ENCODE data around the gene OR7G3.
A peak's percentile ranks its signal among the peaks of the same experiment; 100 is the strongest.

The OR7G3 gene
- total RNA-seq, result 0 to 0.44 (median 0) reads per million in 17 experiments

GRCh38 chr19:9126900-9127405, at the start of gene OR7G3:
TSS of gene OR7G3 (minus strand) at chr19:9126950. CDS start at chr19:9126950, 0 bp downstream.
- no peak for DNase-seq

GRCh38 chr19:9175326-9175725, 48.6 kb upstream of the OR7G3 start:
- DNase-seq, result no peak

DNA sequence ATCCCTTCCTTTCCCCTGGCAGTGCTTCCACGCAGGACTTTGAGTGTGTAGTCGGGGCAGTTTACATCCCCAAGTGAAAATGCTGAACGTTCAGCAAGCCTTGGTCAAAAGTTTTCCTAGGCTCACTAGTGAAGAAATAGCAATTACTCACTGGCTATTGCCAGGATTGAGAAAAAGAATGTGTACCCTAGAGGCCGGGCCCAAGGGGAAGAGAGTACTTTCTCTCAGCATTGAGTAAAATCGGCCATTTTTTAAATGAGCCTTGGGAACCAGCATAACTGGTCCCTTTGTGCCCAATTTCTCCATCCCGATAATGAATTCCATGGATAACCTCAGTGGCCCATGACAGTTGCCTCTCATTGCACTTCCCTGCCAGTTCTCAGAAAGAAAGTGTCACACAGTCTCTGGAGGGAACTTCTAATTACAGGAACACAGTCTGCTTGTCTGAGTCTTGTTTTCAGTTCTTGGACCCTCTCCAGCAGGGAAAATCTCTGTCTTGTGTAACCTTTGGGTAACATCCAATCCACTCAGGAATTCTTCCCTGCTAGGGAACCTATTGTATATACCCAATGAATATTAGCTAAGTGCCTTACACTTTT, 44.7 kb upstream of the OR7G3 start:
- no peak for DNase-seq

DNA sequence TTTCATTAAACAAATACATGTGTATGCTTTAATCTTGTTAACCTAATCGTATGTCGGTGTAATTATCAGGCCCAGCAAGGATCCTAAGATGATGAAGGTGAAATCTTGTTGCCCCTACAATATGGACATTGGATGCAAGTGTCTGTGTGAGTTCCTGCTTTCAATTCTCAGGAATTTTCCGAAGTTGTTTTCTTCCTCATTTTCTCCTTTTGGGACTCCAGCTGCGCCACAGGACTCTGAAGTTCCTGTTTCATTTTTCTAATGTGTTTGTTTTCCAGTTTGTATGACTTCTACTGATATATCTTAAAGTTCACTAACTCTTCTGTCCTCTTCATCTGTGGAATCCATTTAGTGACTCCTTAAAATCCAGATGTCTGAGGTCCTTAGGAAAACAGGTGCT, 40.1 kb upstream of the OR7G3 start:
- peak; percentile 6 to 60 (median 23) for DNase-seq

- no peak for DNase-seq
Measured at GRCh38 chr19:9165261-9165660, 38.5 kb upstream of the OR7G3 start.

DNA sequence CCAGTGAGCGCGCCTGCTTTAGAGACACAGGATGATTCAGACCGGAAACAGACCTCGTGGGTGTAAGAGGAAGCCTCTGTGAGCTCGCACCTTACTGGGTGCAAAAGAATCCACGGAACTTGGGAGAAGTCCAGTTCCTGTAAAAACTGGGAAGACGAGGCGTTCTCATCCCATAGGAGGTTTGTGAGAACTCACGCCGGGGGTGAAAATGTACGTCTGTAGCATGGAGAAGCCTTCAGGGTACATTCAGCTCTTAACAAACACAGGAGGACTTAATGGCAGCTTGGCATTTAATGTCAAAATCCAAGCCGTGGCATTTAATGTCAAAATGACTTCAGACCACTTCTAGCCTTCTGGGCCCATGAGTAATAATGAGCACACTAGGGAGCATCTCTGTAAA, 34.7 kb upstream of the OR7G3 start:
- DNase-seq, result no peak

GRCh38 chr19:9159891-9160290, 33.1 kb upstream of the OR7G3 start:
- DNase-seq, result no peak

DNA sequence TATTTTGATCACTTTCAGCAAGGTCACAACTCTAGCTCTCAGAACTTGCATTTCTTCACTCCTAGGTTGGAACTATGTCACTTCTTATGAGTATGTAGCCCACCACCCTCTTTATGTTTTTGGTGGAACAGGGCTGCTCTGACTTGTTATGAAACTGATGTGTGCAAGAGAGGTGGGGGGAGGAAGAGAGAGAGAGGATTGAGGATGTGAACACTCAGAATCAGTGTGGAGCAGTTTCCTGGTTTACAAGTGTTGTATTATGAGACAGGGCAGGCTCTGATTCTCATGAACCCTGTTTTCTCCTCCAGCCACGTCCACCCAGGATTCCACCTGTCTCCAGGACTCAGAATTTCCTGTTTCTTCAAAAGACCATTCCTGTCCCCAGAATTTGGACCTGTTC, 29.6 kb upstream of the OR7G3 start:
- DNase-seq, result no peak

- DNase-seq, result no peak
Measured at GRCh38 chr19:9155591-9155990, 28.8 kb upstream of the OR7G3 start.

- DNase-seq, result no peak
Measured at GRCh38 chr19:9151367-9151766, 24.6 kb upstream of the OR7G3 start.

DNA sequence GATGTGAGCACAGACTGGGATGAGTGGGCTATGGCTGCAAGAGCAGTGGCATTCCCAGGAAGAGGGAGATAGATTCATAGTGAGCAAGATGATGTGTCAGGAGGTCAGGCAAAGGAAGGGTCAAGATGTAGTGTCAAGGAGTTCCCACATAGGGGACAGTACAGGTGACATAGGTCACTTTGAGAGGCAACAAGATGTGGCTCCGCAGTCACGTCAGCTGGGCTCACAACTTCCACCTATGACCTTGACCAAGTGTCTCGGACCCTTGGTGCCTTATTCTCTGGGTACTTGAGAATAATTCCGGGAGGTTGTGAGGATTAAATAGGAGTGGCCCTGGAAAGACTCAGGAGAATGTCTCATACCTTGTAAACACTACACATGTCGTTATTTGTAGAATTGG, 23.9 kb upstream of the OR7G3 start:
- no peak for DNase-seq

GRCh38 chr19:9149997-9150396, 23.2 kb upstream of the OR7G3 start:
- DNase-seq, result no peak

DNA sequence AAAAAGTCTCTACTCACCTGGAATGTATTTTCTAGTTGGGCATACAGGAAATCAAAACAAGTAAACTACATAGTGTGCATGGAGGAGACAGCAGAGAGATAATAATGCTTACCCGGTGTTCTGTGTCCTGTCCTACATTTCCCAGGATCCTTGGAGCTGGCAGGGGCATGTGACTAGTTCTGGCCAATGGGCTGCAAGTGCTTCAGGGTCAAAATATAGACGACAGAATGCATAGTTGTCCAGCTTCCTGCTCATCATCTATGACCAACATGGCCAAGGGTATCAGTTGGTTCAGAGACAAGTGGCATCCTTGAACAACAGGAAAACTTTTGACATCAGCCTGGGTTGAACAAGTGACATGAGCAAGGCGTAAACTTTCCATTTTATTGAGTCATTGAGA, 21.9 kb upstream of the OR7G3 start:
- no peak for DNase-seq

GRCh38 chr19:9146882-9147281, 20.1 kb upstream of the OR7G3 start:
- peak in 1 of 4 experiments; percentile 9 for DNase-seq

GRCh38 chr19:9144920-9145319, 18.2 kb upstream of the OR7G3 start:
- DNase-seq, result peak in 2 of 4 experiments; percentile 20 to 25

- DNase-seq, result peak; percentile 95 to 98 (median 96)
Measured at GRCh38 chr19:9140159-9140874, 13.6 kb upstream of the OR7G3 start, which contains the start of gene ZNF317. TSS of gene ZNF317 (plus strand) at chr19:9140397. CDS start at chr19:9156017, 15,620 bp downstream.

GRCh38 chr19:9139609-9140158, 12.9 kb upstream of the OR7G3 start:
- DNase-seq, result peak in 1 of 4 experiments; percentile 5

DNA sequence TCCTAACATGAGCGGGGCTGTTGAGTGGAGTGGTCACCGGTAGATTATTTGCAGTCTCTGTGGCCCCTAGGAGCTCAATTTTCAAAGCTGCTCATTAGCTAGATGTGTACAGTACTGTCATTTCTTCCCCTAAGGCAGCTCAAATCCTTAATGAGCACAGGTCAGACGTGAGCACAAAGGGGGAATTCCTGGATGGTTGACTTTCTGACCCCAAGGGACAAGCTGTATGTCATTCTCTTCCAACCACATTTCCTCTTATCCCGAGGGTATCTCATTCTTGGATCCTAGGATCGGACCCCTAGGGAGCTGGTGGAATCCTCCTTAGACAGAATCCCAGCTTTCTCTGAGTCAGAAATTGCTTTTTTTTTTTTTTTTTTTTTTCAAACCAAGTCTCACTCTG, 5.7 kb upstream of the OR7G3 start:
- no peak for DNase-seq

- peak; percentile 34 to 71 (median 58) for DNase-seq
Measured at GRCh38 chr19:9130965-9131364, 4.2 kb upstream of the OR7G3 start.

GRCh38 chr19:9128171-9128570, 1.4 kb upstream of the OR7G3 start:
- DNase-seq, result peak; percentile 58 to 84 (median 72)

GRCh38 chr19:9116547-9116946, 10.2 kb downstream of the OR7G3 start:
- DNase-seq, result no peak

GRCh38 chr19:9115307-9115813, 11.4 kb downstream of the OR7G3 start, which contains the start of gene OR7G1:
TSS of gene OR7G1 (minus strand) at chr19:9115763. CDS start at chr19:9115763, 0 bp downstream.
- no peak for DNase-seq

- DNase-seq, result no peak
Measured at GRCh38 chr19:9109959-9110358, 16.8 kb downstream of the OR7G3 start.
